Gastrocnemius medialis (tissue), 4 donors: ENCODE results near the gene CHST10. TPM values are rescaled to one million over a fixed set of nuclear protein-coding genes. Genes with fewer than 3 reads are reported as not detected.
A peak's percentile ranks its signal among the peaks of the same experiment; 100 is the strongest.

Source experiments
- ATAC-seq, 2 donors: fragments of 150-250 bp; one replicate each; pipeline ENCODE4 v1.9.1; 2016
- DNase-seq, 2 donors: peaks; one replicate each; pipeline ENCODE4 v3.0.0-alpha.2; 2019
- H3K27ac ChIP-seq, 4 donors: fragments of 200-600 bp; sonication (generic); 1 replicate in 1 of 4; 2 replicates in 3 of 4; pipeline ENCODE4 v1.5.1; 2016 to 2018; ENCODE audit warnings: mild to moderate bottlenecking in 2 of 4, moderate library complexity in 1 of 4
- H3K27me3 ChIP-seq, 3 donors: fragments of 200-600 bp; sonication (generic) in 2 of 3; 1 replicate in 1 of 3; 2 replicates in 2 of 3; pipeline versions ENCODE4 v1.5.1 to v1.6.0; 2016 to 2019; ENCODE audit warnings: mild to moderate bottlenecking in 1 of 3, moderate library complexity in 1 of 3
- H3K36me3 ChIP-seq, 2 donors: fragments of 200-600 bp; sonication (generic) in 1 of 2; one replicate each; pipeline ENCODE4 v1.5.1; 2017 to 2018
- H3K4me1 ChIP-seq, 2 donors: fragments of 200-600 bp; sonication (generic) in 1 of 2; one replicate each; pipeline ENCODE4 v1.5.1; 2016 to 2017; ENCODE audit warnings: mild to moderate bottlenecking in 2 of 2
- H3K4me3 ChIP-seq, 4 donors: fragments of 200-600 bp; sonication (generic) in 3 of 4; 1 replicate in 1 of 4; 2 replicates in 3 of 4; pipeline ENCODE4 v1.5.1; 2016 to 2019; ENCODE audit warnings: mild to moderate bottlenecking in 2 of 4
- H3K9me3 ChIP-seq, 3 donors: fragments of 200-600 bp; sonication (generic) in 2 of 3; 1 replicate in 1 of 3; 2 replicates in 2 of 3; pipeline ENCODE4 v1.5.1; 2016 to 2019
- CTCF ChIP-seq, 5 experiments: fragments of 450-650 bp in 3 of 5; fragments of 200-600 bp in 2 of 5; sonication (generic) in 2 of 5; IDR thresholded peaks in 4 of 5; conservative IDR thresholded peaks in 1 of 5; 1 replicate in 4 of 5; 2 replicates in 1 of 5; pipeline ENCODE4 v1.5.1; 2016 to 2019; ENCODE audit warnings: antibody characterized with exemption in 5 of 5, mild to moderate bottlenecking in 3 of 5, moderate library complexity in 3 of 5
- POLR2A ChIP-seq, 2 donors: fragments of 450-650 bp; IDR thresholded peaks; one replicate each; pipeline ENCODE4 v1.6.1; 2017; ENCODE audit warnings: antibody characterized with exemption in 2 of 2, mild to moderate bottlenecking in 2 of 2, moderate library complexity in 2 of 2
- in situ Hi-C, 4 donors: fragments of 200-750 bp; cut with MboI; loops; one replicate each; pipeline versions ENCODE4 v1.15.0 to v1.8.0; 2017; ENCODE audit warnings: low sequenced_read_pairs in 4 of 4
- intact Hi-C: fragments of 100-400 bp; cut with DNase I; formaldehyde crosslinking; loops from one replicate; pipeline ENCODE4 v1.15.1; 2023; ENCODE audit warnings: low total_unique reads
- total RNA-seq, 4 donors: library from RNA; depleted of rRNA; stranded (reverse); fragments of >200 nt; gene quantifications; one replicate each; pipeline versions ENCODE4 v1.1.0 to v1.2.3, GENCODE V29; 2016

Gene CHST10
- total RNA-seq, 4 donors from 2014 or later, result 3.3 to 7.4 (median 5.5) TPM

- H3K27ac ChIP-seq, result no peak overlapping the region
- no peak overlapping the region for H3K4me3 ChIP-seq
- DNase-seq, result no peak
- intact Hi-C loops (no loop called here), in situ Hi-C loops (no loop called here)
- peaks cover 0 to 7% of the 10 kb centered on the region in 2 donors for H3K4me1 ChIP-seq
- H3K9me3 ChIP-seq, result no peaks in the 10 kb centered on the region
- ATAC-seq, result no peak
- no peak for TF ChIP-seq POLR2A (IDR thresholded peaks at IDR 0.05)
- no peak for TF ChIP-seq CTCF (IDR thresholded peaks at IDR 0.05 in 4 of 5, conservative IDR thresholded peaks at IDR 0.05 in 1 of 5)
- no peaks in the 10 kb centered on the region for H3K36me3 ChIP-seq
- H3K27me3 ChIP-seq, result no peaks in the 10 kb centered on the region
These were observed 8.0 kb downstream of the CHST10 start for GRCh38 chr2:100409461-100409860.

GRCh38 chr2:100408941-100409340, 8.5 kb downstream of the CHST10 start:
- Histone ChIP-seq H3K36me3 (no peaks in the 10 kb centered on the region), H3K4me1 (peaks cover 0 to 7% of the 10 kb centered on the region in 2 donors), H3K27ac (no peak overlapping the region), H3K27me3 (no peaks in the 10 kb centered on the region), H3K4me3 (no peak overlapping the region), H3K9me3 (no peaks in the 10 kb centered on the region)
- in situ Hi-C loops, result no loop called here
- intact Hi-C loops, result no loop called here
- DNase-seq (no peak), ATAC-seq (no peak)
- no peak for TF ChIP-seq POLR2A (IDR thresholded peaks at IDR 0.05)
- no peak for TF ChIP-seq CTCF (IDR thresholded peaks at IDR 0.05 in 4 of 5, conservative IDR thresholded peaks at IDR 0.05 in 1 of 5)

- Histone ChIP-seq H3K4me1 (peaks cover 0 to 7% of the 10 kb centered on the region in 2 donors), H3K4me3 (no peak overlapping the region), H3K36me3 (no peaks in the 10 kb centered on the region), H3K27ac (no peak overlapping the region), H3K27me3 (no peaks in the 10 kb centered on the region), H3K9me3 (no peaks in the 10 kb centered on the region)
- DNase-seq (no peak), ATAC-seq (no peak)
- in situ Hi-C loops, result no loop called here
- TF ChIP-seq CTCF (IDR thresholded peaks at IDR 0.05 in 4 of 5, conservative IDR thresholded peaks at IDR 0.05 in 1 of 5), result no peak
- intact Hi-C loops, result no loop called here
These were observed 9.4 kb downstream of the CHST10 start for GRCh38 chr2:100408104-100408503.

- Histone ChIP-seq H3K4me1 (peaks cover 0 to 7% of the 10 kb centered on the region in 2 donors), H3K4me3 (no peak overlapping the region), H3K9me3 (no peaks in the 10 kb centered on the region), H3K27me3 (no peaks in the 10 kb centered on the region), H3K27ac (no peak overlapping the region), H3K36me3 (no peaks in the 10 kb centered on the region)
- DNase-seq (no peak), ATAC-seq (no peak)
- intact Hi-C loops, result no loop called here
- in situ Hi-C loops, result no loop called here
- TF ChIP-seq POLR2A (IDR thresholded peaks at IDR 0.05) (no peak), CTCF (IDR thresholded peaks at IDR 0.05 in 4 of 5, conservative IDR thresholded peaks at IDR 0.05 in 1 of 5) (no peak)
These were observed 9.9 kb downstream of the CHST10 start for GRCh38 chr2:100407563-100407962.

- Histone ChIP-seq H3K9me3 (no peaks in the 10 kb centered on the region), H3K36me3 (no peaks in the 10 kb centered on the region), H3K4me1 (peaks cover 0 to 7% of the 10 kb centered on the region in 2 donors), H3K27me3 (no peaks in the 10 kb centered on the region), H3K27ac (peak overlapping the region in 1 of 4 donors; percentile 43), H3K4me3 (no peak overlapping the region)
- in situ Hi-C loops, result no loop called here
- peak in 1 of 2 donors; percentile 35 for ATAC-seq
- TF ChIP-seq CTCF (IDR thresholded peaks at IDR 0.05 in 4 of 5, conservative IDR thresholded peaks at IDR 0.05 in 1 of 5) (no peak), POLR2A (IDR thresholded peaks at IDR 0.05) (no peak)
- no peak for DNase-seq
- intact Hi-C loops, result no loop called here
These were observed 10.4 kb downstream of the CHST10 start for GRCh38 chr2:100407073-100407472.
